ENCODE measurements around the gene GRHPR.
A peak's percentile ranks its signal among the peaks of the same experiment; 100 is the strongest.

DNA sequence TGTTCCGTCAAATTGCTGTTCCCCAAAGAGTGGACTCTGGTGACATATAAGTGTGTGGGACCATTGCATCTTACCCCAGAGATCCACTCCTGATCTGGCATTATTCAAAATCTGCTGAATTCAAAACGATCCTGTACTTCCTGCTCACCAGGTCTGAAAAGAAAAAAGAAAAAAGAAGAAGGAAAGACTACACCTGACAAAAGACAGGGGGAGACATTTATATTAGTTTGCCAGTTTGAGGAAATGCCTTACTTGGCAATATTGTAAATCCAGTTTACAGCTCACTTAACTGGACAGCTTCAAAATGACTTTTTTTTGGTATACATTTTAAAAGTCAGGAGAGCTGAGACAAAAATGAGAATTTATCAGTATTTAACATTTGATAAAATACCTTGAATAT lies 15.0 kb upstream of the GRHPR start:
- TF ChIP-seq, protein P1, sequence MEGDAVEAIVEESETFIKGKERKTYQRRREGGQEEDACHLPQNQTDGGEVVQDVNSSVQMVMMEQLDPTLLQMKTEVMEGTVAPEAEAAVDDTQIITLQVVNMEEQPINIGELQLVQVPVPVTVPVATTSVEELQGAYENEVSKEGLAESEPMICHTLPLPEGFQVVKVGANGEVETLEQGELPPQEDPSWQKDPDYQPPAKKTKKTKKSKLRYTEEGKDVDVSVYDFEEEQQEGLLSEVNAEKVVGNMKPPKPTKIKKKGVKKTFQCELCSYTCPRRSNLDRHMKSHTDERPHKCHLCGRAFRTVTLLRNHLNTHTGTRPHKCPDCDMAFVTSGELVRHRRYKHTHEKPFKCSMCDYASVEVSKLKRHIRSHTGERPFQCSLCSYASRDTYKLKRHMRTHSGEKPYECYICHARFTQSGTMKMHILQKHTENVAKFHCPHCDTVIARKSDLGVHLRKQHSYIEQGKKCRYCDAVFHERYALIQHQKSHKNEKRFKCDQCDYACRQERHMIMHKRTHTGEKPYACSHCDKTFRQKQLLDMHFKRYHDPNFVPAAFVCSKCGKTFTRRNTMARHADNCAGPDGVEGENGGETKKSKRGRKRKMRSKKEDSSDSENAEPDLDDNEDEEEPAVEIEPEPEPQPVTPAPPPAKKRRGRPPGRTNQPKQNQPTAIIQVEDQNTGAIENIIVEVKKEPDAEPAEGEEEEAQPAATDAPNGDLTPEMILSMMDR (IDR thresholded peaks at IDR 0.05), result peak; percentile 29; the same call in 2 of the 3 replicates
- TF ChIP-seq NFE2L2 (conservative IDR thresholded peaks at IDR 0.05; ENCODE audit: low read length) (no peak), MYC (IDR thresholded peaks at IDR 0.05; ENCODE audit: borderline replicate concordance, low read length) (no peak), EP300 (IDR thresholded peaks at IDR 0.05) (no peak), POLR2A (IDR thresholded peaks at IDR 0.05; ENCODE audit: low read length) (no peak), CHD4 (IDR thresholded peaks at IDR 0.05; ENCODE audit: borderline replicate concordance) (no peak)
- TF ChIP-seq, protein P2, sequence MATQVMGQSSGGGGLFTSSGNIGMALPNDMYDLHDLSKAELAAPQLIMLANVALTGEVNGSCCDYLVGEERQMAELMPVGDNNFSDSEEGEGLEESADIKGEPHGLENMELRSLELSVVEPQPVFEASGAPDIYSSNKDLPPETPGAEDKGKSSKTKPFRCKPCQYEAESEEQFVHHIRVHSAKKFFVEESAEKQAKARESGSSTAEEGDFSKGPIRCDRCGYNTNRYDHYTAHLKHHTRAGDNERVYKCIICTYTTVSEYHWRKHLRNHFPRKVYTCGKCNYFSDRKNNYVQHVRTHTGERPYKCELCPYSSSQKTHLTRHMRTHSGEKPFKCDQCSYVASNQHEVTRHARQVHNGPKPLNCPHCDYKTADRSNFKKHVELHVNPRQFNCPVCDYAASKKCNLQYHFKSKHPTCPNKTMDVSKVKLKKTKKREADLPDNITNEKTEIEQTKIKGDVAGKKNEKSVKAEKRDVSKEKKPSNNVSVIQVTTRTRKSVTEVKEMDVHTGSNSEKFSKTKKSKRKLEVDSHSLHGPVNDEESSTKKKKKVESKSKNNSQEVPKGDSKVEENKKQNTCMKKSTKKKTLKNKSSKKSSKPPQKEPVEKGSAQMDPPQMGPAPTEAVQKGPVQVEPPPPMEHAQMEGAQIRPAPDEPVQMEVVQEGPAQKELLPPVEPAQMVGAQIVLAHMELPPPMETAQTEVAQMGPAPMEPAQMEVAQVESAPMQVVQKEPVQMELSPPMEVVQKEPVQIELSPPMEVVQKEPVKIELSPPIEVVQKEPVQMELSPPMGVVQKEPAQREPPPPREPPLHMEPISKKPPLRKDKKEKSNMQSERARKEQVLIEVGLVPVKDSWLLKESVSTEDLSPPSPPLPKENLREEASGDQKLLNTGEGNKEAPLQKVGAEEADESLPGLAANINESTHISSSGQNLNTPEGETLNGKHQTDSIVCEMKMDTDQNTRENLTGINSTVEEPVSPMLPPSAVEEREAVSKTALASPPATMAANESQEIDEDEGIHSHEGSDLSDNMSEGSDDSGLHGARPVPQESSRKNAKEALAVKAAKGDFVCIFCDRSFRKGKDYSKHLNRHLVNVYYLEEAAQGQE (IDR thresholded peaks at IDR 0.05), result no peak

Measured in A549 (cell line).